Stimulated activated CD8-positive, alpha-beta memory T cell treated with anti-CD3 and anti-CD28 coated beads, Interleukin-7, amount 100 ng/mL, for 4 hours (primary cell): Measurements from ENCODE around the gene MROH2B.
"Not testable (repeated sequence)": the region's sequence is repeated elsewhere in the genome, so short reads cannot be mapped to it uniquely, and the experiment has no call there.

Experiments
- DNase-seq, 2 donors: peaks; one replicate each; pipeline ENCODE4 v3.0.0-alpha.2; 2020; ENCODE audit warnings: low read depth in 2 of 2

The MROH2B gene

GRCh38 chr5:41022600-41022999, 48.5 kb downstream of the MROH2B start:
- not testable (repeated sequence) for DNase-seq

GRCh38 chr5:41012318-41012717, 58.8 kb downstream of the MROH2B start:
- no peak for DNase-seq

GRCh38 chr5:41010572-41010971, 60.6 kb downstream of the MROH2B start:
- DNase-seq, result no peak

- no peak for DNase-seq
These were observed 61.9 kb downstream of the MROH2B start for GRCh38 chr5:41009232-41009631.

- no peak for DNase-seq
These were observed 66.2 kb downstream of the MROH2B start for GRCh38 chr5:41004931-41005330.

GRCh38 chr5:41003670-41004376, 67.3 kb downstream of the MROH2B start:
- no peak for DNase-seq

GRCh38 chr5:40999966-41000365, 71.2 kb downstream of the MROH2B start:
- no peak for DNase-seq

- no peak for DNase-seq
These were observed 72.0 kb downstream of the MROH2B start for GRCh38 chr5:40999142-40999541.

GRCh38 chr5:40995801-40996586, 75.1 kb downstream of the MROH2B start:
- no peak for DNase-seq

- DNase-seq, result no peak
These were observed 79.1 kb downstream of the MROH2B start for GRCh38 chr5:40991981-40992559.

- DNase-seq, result no peak
These were observed 79.8 kb downstream of the MROH2B start for GRCh38 chr5:40991168-40991980.

- no peak for DNase-seq
These were observed 82.2 kb downstream of the MROH2B start for GRCh38 chr5:40988746-40989510.

GRCh38 chr5:40987349-40987748, 83.8 kb downstream of the MROH2B start:
- no peak for DNase-seq

- no peak for DNase-seq
These were observed 84.5 kb downstream of the MROH2B start for GRCh38 chr5:40986666-40987065.

GRCh38 chr5:40985501-40985900, 85.6 kb downstream of the MROH2B start:
- no peak for DNase-seq

GRCh38 chr5:40984884-40985283, 86.3 kb downstream of the MROH2B start:
- no peak for DNase-seq

- no peak for DNase-seq
These were observed 87.4 kb downstream of the MROH2B start for GRCh38 chr5:40983781-40984180.

GRCh38 chr5:40981420-40981819, 89.7 kb downstream of the MROH2B start:
- no peak for DNase-seq

GRCh38 chr5:40976836-40977235, 94.3 kb downstream of the MROH2B start:
- DNase-seq, result no peak

- no peak for DNase-seq
These were observed 95.1 kb downstream of the MROH2B start for GRCh38 chr5:40976041-40976440.

GRCh38 chr5:40973364-40974004, 97.7 kb downstream of the MROH2B start:
- DNase-seq, result no peak
